ENCODE measurements around the gene STK24.

The STK24 gene

GRCh38 chr13:98459721-98460370, 117.1 kb downstream of the STK24 start:
- Histone ChIP-seq H3K4me3 (ENCODE audit: low read depth, low read length) (no peak overlapping the region), H3K27me3 (replicated peaks) (no peaks in the 10 kb centered on the region), H3K27ac (no peak overlapping the region), H3K36me3 (replicated peaks) (peaks cover 58% of the 10 kb centered on the region)
- TF ChIP-seq CTCF (IDR thresholded peaks at IDR 0.05; ENCODE audit: low read depth, low read length, missing control alignments) = no peak
- no peak for DNase-seq
- in situ Hi-C loops (cut with HindIII; ENCODE audit: low pct_ligation_motif_present, low sequenced_read_pairs) = no loop called here

- Histone ChIP-seq H3K27ac (no peak overlapping the region), H3K36me3 (replicated peaks) (peaks cover 55% of the 10 kb centered on the region), H3K4me3 (ENCODE audit: low read depth, low read length) (no peak overlapping the region), H3K27me3 (replicated peaks) (no peaks in the 10 kb centered on the region)
- no peak for TF ChIP-seq CTCF (IDR thresholded peaks at IDR 0.05; ENCODE audit: low read depth, low read length, missing control alignments)
- in situ Hi-C loops (cut with HindIII; ENCODE audit: low pct_ligation_motif_present, low sequenced_read_pairs) = no loop called here
- no peak for DNase-seq
Measured at GRCh38 chr13:98459171-98459681, 117.7 kb downstream of the STK24 start.

GRCh38 chr13:98458431-98458830, 118.5 kb downstream of the STK24 start:
- Histone ChIP-seq H3K27ac (no peak overlapping the region), H3K36me3 (replicated peaks) (peaks cover 51% of the 10 kb centered on the region), H3K4me3 (ENCODE audit: low read depth, low read length) (no peak overlapping the region), H3K27me3 (replicated peaks) (no peaks in the 10 kb centered on the region)
- in situ Hi-C loops (cut with HindIII; ENCODE audit: low pct_ligation_motif_present, low sequenced_read_pairs) = no loop called here
- no peak for DNase-seq
- TF ChIP-seq CTCF (IDR thresholded peaks at IDR 0.05; ENCODE audit: low read depth, low read length, missing control alignments) = no peak

- DNase-seq = no peak
- TF ChIP-seq CTCF (IDR thresholded peaks at IDR 0.05; ENCODE audit: low read depth, low read length, missing control alignments) = no peak
- H3K27me3 ChIP-seq (replicated peaks) = no peaks in the 10 kb centered on the region
- H3K4me3 ChIP-seq (ENCODE audit: low read depth, low read length) = no peak overlapping the region
- in situ Hi-C loops (cut with HindIII; ENCODE audit: low pct_ligation_motif_present, low sequenced_read_pairs) = no loop called here
- peaks cover 48% of the 10 kb centered on the region for H3K36me3 ChIP-seq (replicated peaks)
- no peak overlapping the region for H3K27ac ChIP-seq
Measured at GRCh38 chr13:98457053-98457452, 119.9 kb downstream of the STK24 start.

- Histone ChIP-seq H3K27me3 (replicated peaks) (no peaks in the 10 kb centered on the region), H3K4me3 (ENCODE audit: low read depth, low read length) (no peak overlapping the region), H3K36me3 (replicated peaks) (peaks cover 47% of the 10 kb centered on the region), H3K27ac (no peak overlapping the region)
- in situ Hi-C loops (cut with HindIII; ENCODE audit: low pct_ligation_motif_present, low sequenced_read_pairs) = no loop called here
- TF ChIP-seq CTCF (IDR thresholded peaks at IDR 0.05; ENCODE audit: low read depth, low read length, missing control alignments) = no peak
- DNase-seq = no peak
Measured at GRCh38 chr13:98456413-98456845, 120.5 kb downstream of the STK24 start.
